GM19372 (cell line): Measurements from ENCODE around the gene AKAP10.
"Not testable (repeated sequence)": the region's sequence is repeated elsewhere in the genome, so short reads cannot be mapped to it uniquely, and the experiment has no call there.

Source experiments
- ATAC-seq: cut with Tn5 transposase; IDR thresholded peaks from one replicate; pipeline ENCODE4 v1.9.1; 2021; ENCODE audit warnings: mild to moderate bottlenecking, low read depth, moderate library complexity; ENCODE audit not compliant: unreplicated experiment

AKAP10 gene, protein sequence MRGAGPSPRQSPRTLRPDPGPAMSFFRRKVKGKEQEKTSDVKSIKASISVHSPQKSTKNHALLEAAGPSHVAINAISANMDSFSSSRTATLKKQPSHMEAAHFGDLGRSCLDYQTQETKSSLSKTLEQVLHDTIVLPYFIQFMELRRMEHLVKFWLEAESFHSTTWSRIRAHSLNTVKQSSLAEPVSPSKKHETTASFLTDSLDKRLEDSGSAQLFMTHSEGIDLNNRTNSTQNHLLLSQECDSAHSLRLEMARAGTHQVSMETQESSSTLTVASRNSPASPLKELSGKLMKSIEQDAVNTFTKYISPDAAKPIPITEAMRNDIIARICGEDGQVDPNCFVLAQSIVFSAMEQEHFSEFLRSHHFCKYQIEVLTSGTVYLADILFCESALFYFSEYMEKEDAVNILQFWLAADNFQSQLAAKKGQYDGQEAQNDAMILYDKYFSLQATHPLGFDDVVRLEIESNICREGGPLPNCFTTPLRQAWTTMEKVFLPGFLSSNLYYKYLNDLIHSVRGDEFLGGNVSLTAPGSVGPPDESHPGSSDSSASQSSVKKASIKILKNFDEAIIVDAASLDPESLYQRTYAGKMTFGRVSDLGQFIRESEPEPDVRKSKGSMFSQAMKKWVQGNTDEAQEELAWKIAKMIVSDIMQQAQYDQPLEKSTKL

DNA sequence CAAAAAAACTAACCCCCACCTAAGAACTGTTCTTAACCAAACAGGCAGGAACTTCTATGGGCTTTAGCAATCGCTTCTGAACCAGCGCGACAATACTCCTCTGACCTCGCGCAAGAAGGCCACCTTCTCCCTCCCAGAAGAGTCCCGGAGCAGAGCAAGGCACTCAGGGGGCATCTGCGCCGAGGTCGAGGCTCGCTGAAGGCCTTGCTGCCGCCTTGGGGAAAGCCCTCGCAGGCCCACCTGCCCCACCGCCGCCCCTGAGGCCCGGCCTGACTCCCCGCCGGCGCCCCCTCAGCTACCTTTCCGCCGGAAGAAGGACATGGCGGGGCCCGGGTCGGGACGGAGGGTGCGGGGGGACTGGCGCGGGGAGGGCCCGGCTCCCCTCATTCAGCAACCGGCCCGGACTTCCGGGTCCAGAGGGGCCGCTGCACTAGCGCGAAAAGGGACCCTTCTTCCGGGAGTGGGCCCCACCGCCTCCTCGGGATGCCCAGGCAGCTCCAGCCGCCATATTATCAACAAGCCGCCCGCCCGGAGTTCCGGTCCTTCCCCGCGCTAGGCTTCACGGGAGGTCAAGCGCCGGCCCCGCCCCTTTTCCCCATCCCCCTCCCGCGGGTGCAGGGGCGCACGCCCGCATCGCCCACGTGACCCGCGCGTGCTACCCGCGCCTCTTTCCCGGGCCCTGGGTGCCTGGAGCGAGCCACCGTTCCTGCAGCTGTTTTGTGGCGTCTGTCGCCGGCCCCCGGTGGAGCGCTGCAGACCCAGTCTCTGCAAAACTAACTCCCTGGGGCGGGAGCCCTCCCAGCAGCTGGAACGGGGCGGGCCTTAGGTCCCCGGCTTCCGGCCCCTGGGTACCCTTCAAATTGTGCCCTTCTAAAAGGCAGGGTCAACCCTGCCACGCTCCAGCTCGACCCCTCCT, at the start of gene AKAP10:
Gene AKAP10, minus strand, starts transcription at position 536 of the 916 bp plus-strand sequence. Its CDS starts 149 bp downstream, at position 387.
- peak; percentile 77 for ATAC-seq

DNA sequence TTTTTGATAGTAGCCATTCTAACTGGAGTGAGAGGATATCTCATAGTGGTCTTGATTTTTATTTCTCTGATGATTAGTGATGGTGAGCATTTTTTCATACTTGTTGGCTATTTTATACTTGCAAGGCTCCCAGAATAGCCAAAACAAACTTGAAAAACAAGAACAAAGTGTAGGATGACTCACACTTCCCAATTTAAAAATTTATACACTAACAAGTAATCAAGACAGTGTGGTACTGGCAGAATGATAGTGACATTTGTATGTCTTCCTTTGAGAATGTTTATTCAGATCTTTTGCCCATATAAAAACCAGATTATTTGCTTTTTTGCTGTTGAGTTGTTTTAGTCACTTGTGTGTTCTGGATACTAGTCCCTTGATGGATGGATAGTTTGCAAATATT, 49.3 kb upstream of the AKAP10 start:
- ATAC-seq: no peak

DNA sequence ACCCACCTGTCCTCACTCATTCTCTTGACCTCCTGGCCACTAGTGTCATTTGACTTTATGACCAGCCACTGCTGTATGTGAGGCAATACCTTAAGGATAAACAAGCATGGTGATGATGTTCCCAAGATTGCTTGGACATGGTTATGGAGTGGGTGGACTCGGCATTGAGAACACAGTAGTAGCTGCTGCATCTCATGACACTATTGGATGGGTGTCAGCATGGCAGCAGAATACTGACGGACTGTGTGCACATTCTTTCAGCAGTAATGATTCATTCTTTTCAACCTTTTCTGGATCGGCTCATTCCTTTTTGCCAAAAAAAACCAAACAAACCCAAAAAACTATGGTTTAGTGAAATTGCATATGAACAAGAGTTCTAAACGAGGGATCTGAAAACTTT, 45.1 kb upstream of the AKAP10 start:
- no peak for ATAC-seq

DNA sequence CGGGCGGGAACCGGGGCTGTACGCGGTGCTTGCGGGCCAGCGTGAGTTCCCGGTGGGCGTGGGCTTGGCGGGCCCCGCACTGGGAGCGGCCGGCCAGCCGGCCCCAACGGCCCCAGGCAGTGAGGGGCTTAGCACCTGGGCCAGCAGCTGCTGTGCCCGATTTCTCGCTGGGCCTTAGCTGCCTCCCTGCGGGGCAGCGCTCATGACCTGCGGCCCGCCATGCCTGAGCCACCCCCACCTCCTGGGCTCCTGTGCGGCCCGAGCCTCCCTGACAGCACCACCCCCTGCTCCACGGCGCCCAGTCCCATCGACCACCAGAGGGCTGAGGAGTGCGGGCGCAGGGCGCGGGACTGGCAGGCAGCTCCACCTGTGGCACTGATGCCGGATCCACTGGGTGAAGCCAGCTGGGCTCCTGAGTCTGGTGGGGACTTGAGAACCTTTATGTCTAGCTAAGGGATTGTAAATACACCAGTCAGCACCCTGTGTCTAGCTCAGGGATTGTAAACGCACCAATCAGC, 38.9 kb upstream of the AKAP10 start:
- not testable (repeated sequence) for ATAC-seq

DNA sequence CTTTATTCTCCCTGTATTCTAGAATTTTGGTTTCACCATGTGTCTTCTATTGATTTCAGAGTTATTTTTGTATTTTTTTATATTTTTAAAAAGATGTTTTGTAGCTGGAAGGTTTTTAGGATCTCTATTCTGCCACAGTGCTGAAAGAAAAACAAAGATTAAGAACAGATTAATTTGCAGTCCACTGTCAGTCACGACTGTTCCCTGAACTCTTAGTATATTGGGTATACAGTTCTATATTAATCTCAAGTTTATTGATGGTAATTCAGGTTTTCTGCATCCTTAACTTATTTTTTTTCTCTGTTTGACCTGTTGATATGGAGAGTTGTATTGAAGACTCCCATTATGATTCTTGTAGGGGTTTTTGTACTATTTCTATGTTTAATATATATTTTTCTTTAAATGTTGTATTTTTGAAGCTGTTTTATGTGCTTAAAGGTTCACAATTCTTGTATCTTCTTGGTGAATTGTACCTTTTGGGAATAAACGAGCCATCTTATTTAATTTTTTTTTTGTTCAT, 34.4 kb upstream of the AKAP10 start:
- no peak for ATAC-seq

DNA sequence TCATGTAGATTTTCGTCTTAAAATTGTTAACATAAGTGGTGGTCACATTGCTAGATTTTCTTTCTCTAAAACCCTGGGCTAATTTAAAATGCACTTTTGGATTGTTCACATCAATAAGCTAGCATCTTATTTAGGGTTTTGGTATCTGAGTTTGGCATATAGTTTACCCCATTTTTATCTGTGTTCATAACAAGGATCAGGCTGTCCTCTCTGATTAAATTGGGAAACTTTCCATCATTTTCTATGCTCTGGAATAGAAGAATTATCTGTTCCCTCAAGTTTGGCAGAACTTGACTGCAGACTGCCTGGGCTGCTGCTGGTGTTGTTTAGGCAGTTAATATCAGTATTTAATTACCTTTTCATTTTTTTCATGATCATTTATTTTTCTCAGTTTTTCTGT, 33.3 kb upstream of the AKAP10 start:
- no peak for ATAC-seq

DNA sequence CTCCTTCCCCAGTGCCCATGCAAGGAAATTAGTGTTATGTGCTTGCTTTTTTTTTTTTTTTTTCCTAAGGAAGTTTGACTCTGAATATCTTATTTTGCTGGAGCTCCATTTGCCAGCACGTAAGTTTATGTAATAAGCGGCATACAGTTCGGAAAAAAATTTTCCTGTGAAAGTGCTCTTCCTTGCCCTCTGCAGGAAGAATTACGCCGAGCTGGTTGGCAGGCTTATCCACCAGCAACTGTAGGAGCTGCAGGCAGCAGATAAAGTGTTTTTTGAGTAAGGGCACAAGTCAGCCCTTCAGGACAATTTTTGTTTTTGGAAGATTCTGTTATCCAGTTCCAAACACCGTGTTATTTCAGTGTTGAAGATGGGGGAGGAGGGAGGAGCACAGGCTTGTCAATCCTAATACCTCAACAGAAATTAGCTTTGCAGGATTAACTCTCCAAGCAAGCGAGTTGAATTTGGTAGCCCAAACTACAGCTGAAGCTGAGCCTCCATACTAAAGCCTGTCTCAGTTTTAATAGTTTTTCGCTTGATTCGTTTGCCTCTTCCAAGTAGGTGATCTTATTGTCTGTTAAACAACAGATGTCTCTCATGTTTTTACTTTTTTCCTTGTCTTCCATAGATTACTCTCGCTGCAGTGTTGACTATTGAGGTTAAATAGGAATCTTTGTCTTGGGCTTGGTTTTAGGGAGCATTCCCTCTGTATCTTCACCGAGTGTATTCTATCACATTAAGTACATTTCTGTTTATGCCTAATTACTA, 32.7 kb upstream of the AKAP10 start:
- no peak for ATAC-seq

DNA sequence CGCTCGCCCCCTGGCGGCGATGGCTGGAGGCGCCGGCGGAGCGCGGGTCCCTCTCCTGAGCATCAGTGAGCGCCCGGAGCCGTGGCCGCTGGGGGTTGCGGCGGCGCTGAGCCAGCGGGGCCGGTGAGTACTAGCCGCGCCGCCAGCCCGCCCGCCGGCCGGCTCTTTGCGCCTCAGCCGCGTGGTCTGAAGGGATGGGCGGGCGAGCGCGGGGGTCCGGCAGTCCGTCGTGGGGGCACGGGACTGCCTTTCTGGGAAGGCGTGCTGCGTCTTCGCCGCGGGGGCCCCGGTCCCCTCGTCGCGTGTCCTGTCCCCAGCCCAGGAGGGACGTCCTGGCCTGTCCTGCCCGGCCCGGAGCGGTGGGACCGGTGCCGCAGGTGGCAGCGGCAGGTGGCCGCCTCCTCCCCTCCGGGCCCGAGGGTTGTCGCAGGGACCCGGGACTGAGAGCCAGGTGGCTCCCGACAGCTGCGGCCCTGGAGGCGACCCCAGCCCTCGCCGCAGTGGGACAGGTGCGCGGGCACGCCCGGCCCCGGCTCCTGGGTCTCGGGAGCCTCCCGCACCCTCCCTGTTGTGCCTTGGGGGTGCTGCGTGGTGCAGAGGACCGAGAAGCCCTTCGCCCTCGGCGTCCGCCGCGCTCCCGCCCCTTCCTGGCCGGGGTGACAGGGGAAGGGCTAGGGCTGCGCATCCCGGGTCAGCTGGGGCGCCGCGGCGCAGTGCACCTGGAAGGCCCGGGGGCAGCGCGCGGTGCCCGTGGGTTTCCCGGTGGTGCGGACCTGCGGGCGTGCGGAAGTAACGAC, 31.9 kb upstream of the AKAP10 start, which contains the start of gene SPECC1:
Gene SPECC1, plus strand, starts transcription at position 58 of the 797 bp plus-strand sequence. CDS start 87,293 bp downstream, outside the sequence.
- ATAC-seq: peak; percentile 24

DNA sequence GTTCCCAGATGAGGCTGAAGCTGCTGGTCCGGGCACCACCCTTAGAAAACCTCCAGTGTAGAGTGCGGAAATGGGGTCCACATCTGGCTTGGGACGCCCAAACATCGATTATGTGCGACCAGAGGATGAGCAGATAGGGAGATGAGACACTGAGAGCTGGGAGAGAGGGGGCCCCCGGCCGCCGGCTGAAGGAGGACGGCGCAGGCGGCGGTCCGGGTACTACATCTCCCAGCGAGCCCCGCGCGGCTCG, 31.3 kb upstream of the AKAP10 start:
- peak; percentile 90 for ATAC-seq

DNA sequence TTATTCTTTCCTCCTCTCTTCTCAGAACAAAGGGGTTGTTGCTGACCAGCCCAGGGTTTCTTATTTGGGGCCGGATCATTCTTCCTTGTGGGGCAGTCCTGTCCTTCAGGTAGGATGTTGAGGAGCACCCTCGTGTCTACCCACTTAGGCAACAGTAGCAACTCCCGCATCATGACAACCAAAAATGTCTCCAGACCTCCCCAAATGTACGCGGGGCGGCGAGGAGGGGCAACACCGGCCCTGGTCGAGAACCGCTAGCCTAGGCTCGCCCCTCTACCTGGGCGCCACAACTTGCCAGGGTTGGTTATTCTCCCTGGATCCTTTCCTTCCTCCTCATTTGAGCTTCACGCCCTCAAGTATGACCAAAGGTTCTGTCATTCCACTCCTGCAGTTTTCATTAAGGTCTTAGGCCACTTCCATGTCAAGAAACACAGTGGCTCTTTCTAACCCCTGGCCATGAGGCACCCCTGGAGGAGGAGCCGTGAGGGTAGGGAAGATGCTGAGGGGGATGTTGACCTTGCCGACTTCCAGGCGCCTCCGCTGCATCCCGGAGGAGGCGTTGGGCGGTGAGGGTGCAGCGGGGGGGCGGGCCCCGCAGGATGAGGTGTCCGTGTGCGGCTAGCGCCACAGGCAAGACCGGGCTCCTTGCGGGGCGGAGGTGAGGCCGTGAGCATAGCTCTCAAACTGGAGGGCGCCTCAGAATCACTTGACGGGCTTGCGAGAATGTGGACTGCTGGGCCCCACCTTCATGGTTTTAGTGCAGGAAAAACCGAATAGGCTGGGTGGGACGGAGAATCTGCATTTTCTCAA, 30.8 kb upstream of the AKAP10 start:
- peak; percentile 20 for ATAC-seq

DNA sequence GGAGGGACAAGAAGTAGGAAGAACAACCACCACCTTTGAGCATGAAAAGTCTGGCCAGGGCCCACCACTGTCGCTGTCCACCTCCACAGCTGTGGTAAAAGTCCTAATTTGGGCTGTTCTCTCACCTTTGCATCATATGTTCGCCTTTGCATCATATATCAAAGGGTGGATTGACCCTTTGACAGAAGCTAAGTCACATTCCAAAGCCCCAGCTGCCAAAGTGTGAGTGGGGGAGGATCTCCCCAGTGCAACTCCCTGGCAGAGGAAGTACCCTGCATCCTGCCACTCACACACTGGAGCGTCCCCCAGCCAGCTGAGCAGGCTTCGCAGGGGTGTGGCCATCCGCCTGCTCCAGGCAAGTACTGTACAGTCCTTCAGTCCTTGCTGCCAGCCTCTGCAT, 18.9 kb upstream of the AKAP10 start:
- ATAC-seq: no peak

DNA sequence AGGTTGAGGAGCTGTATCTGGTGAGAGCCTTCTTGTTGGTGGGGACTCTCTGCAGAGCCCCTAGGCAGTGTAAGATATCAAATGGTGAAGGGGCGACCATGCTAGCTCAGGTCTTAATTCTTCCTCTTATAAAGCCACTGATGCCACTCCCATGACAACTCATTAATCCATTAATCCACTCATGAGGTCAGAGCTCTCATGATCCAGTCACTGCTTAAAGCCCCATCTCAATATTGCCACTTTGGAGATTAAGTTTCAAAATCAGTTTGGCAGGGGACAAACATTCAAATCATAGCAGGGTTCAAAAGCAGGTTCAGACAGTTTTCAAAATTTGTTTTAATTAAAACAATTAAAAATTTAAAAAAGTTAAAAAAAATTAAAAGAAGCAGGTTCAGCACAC, 18.5 kb upstream of the AKAP10 start:
- no peak for ATAC-seq

DNA sequence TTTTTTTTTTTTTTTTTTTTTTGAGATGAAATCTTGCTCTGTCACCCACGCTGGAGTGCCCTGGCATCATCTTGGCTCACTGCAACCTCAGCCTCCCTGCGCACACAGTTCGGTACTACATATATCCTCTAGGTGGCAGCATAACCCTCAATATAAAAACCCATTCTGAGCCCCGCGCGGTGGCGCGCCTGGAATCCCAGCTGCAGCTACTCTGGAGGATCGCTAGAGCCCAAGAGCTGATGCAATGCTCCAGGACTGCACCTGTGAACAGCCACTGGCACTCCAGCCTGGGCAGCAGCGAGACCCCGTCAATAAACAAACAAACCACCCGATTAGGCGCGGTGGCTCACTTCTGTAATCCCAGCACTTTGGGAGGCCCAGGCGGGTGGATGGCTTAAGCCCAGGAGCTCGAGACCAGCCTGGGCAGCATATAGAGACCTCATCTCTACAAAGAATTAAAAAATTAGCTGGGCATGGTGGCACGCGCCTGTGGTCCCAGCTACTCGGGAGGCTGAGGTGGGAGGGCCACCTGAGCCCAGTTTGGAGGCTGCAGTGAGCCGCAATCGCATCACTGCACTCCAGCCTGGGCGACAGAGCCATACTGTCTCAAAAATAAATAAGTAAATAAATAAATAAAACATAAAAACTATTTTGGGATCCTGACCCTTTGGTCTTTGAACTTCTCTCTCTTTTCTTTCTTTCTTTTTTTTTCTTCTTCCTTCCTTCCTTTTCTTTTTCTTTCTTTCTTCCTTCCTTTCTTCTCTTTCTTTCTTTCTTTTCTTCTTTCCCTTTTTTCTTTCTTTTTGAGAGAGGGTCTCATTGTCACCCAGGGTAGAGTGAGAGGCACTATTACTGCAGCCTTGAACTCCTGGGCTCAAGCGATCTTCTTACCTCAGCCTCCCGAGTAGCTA, 15.4 kb upstream of the AKAP10 start:
- no peak for ATAC-seq

DNA sequence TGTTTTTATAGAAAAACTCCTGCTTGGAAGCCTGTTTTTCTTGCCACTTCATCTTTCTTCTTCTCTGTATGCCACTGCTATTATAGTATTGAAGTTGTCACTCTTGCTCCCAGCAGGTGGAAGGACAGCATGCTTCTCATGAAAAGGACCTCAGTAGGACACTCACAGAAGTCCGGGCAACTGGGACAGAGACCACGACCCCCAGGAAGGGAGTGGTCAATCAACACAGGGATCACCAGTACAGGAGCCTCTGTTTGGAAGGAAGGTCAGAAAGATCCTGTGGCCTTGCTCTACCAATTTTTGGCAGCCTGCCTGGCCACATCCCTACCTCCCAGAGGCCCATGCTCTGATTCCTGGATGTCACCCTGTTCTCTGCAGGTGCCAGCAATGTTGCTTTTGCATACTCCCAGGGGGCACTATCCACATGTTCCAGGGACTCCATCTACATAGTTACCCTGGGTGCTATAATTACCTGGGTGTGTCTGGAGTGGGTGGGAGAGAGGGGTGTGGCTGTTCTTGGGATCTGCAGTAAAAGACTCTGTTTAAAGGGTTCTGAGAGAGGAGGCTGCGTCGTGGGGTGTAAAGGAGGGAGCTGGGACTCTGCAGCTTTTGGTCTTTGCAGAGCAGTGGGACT, 13.7 kb upstream of the AKAP10 start:
- no peak for ATAC-seq

DNA sequence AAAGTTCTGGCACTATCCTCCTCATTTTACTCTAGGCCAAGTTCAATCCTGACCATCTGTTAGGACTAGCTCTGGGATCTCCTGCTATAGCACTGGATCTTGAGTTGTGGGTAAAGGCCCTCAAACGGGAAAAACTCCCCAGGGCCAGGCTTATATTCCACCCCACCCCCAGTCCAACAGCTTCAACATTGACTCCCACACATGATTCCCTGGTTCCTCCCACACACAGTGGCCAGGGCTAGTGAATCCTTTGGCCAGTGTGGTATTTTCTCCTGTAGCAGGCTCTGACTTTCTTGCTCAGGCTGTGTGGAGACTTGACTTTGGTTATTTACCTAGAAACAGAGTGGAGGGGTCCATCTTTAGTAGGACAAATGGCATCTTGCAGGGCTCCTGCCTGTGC, 10.3 kb upstream of the AKAP10 start:
- ATAC-seq: no peak

DNA sequence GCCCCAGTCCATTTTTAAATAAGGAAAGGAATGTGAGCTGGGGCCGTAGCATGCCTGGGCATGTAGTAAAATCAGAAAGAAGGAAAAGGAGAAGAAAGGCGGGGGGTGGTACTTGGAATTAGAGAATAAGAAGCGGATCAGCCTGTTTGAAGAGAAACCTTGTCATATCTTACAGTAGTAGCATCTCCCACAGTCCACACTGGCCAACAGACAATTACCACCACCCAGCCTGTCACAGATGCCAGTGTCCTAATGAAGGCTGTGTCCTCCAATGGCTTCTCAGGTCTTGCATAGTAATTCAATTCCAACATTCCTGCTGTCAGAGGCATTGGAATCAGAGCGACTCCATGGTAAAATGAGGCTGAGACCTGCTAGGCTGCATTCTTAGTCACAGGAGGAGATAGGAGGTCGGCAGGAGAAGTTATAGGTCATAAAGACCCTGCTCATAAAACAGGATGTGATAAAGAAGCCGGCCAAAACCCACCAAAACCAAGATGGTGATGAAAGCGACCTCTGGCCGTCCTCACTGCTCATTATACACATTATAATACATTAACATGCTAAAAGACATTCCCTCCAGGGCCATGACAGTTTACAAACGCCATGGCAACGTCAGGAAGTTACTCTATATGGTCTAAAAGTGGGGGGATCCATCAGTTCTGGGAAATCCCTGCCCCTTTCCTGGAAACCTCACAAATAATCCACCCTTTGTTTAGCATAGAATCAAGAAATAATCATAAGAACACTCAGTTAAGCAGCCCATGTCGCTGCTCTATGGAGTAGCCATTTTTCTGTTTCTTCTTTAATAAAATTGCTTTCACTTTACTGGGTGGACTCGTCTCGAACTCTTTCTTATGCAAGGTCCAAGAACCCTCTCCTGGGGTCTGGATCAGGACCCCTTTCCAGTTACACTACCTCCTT, 9.6 kb upstream of the AKAP10 start:
- ATAC-seq: no peak
